ENCODE measurements around the gene UBE3C. TPM values are rescaled to one million over a fixed set of nuclear protein-coding genes. Genes with fewer than 3 reads are reported as not detected.

The UBE3C gene
- total RNA-seq, 4 donors from 2014 or later = 55.5 to 76.1 (median 60.4) TPM

DNA sequence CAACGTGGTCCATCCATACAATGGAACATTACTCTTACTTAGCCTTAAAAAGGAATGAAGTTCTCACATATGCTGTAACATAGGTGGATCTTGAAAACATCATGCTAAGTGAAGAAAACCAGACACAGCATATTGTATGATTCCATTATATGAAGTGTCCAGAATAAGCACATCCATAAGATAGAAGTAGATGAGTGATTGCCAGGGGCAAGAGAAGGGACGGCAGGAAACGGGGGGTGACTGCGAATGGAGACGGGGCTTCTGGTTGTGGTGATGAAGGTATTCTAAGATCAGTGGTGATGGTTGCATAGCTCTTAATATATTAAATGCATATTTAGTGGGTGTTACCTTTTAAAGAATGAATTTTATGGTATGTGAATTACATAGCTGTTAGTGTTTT is 29.8 kb downstream of the UBE3C start:
- intact Hi-C loops (cut with DNase I; ENCODE audit: low total_unique reads) = no loop called here
- TF ChIP-seq, protein P1, sequence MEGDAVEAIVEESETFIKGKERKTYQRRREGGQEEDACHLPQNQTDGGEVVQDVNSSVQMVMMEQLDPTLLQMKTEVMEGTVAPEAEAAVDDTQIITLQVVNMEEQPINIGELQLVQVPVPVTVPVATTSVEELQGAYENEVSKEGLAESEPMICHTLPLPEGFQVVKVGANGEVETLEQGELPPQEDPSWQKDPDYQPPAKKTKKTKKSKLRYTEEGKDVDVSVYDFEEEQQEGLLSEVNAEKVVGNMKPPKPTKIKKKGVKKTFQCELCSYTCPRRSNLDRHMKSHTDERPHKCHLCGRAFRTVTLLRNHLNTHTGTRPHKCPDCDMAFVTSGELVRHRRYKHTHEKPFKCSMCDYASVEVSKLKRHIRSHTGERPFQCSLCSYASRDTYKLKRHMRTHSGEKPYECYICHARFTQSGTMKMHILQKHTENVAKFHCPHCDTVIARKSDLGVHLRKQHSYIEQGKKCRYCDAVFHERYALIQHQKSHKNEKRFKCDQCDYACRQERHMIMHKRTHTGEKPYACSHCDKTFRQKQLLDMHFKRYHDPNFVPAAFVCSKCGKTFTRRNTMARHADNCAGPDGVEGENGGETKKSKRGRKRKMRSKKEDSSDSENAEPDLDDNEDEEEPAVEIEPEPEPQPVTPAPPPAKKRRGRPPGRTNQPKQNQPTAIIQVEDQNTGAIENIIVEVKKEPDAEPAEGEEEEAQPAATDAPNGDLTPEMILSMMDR (IDR thresholded peaks at IDR 0.05) = no peak
- no peak for TF ChIP-seq POLR2A (IDR thresholded peaks at IDR 0.05)
- DNase-seq (ENCODE audit: low spot score in 2 of 2) = no peak
- H3K4me3 ChIP-seq (ENCODE audit: low read depth, poor library complexity, severe bottlenecking) = no peak overlapping the region
- 94 to 96% methylated on average over 5 of the region's 5 CpGs for WGBS, 2 donors

DNA sequence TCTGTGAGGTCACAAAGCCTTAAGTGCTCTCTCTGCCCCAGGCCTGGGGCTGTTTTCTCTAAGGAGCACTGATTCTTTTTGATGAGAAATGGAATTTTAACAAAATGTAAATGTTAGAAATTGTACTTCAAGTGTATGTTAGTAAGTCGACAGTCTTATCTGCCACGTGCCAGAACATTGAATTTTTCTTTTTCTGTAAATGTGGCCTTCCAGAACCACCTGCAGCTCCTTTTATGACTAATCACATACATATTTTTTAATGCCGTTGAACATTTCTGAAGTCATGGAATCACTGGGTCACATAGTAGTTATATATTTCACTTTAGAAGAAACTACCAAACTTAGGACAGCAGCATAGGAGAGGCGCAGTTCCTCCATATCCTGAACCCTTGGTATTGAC is 38.0 kb downstream of the UBE3C start:
- TF ChIP-seq, protein P1 (IDR thresholded peaks at IDR 0.05) = no peak
- TF ChIP-seq POLR2A (IDR thresholded peaks at IDR 0.05) = no peak
- intact Hi-C loops (cut with DNase I; ENCODE audit: low total_unique reads) = no loop called here

DNA sequence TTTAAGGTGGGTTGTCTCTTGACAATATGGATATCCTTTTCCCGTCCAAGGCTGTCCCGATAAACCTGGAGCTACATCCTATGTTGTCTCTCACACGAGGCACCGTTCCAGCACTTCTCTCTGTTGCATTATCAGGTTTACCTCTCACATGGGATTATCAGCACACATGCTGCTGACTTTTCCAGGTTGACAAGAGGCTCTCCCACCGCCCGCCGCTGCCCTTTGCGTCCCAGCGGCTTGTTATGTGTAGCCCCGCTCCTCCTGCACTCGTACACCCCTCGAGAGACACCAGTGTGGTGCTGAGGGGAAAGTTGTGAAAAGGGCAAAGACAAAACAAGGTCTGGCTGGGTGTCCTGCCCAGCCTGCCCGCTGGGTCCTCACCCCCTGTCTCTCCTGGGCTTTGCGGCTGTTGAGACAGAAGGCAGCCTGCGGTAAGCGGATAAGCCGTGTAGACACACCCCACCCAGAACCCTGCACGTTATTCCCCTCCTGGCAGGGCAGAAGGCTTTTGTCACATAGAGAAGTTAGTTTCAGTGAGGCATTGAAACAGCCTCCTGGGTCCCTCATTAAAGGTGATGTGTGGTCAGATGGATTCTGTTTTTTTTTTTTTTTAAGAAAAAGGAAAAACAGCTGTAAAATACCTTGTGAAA is 38.7 kb downstream of the UBE3C start:
- no peak overlapping the region for H3K4me3 ChIP-seq (ENCODE audit: low read depth, poor library complexity, severe bottlenecking)
- WGBS, 2 donors = 87 to 90% methylated on average over 18 of the region's 18 CpGs
- no peak for TF ChIP-seq POLR2A (IDR thresholded peaks at IDR 0.05)
- TF ChIP-seq, protein P1 (IDR thresholded peaks at IDR 0.05) = no peak
- intact Hi-C loops (cut with DNase I; ENCODE audit: low total_unique reads) = no loop called here
- no peak for DNase-seq (ENCODE audit: low spot score in 2 of 2)

More for the DNA sequence above, 38.0 kb downstream of the UBE3C start:
- DNase-seq (ENCODE audit: low spot score in 2 of 2) = no peak
- no peak overlapping the region for H3K4me3 ChIP-seq (ENCODE audit: low read depth, poor library complexity, severe bottlenecking)
- WGBS, 2 donors = 92 to 94% methylated on average over 4 of the region's 4 CpGs

DNA sequence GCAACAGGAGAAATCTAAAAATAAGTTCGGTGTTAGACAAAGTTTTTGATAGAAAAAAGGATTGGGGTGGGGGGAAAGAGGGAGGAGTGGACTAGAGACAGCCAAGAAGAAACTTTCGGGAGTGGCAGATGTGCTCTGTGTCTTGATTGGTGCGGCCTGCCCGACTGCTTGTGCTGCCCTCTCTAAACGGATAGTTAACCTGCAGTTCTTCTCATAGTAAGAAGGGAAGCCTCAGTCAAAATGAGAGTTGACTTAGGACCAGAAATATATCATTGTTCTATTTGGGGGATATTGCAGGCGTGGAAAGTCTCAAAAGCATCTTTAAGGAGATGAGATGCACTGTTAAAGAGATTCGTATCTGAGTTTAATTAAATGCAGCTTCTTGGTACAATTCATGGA is 39.3 kb downstream of the UBE3C start:
- TF ChIP-seq, protein P1 (IDR thresholded peaks at IDR 0.05) = no peak
- no peak for TF ChIP-seq POLR2A (IDR thresholded peaks at IDR 0.05)
- intact Hi-C loops (cut with DNase I; ENCODE audit: low total_unique reads) = no loop called here
- H3K4me3 ChIP-seq (ENCODE audit: low read depth, poor library complexity, severe bottlenecking) = no peak overlapping the region
- DNase-seq (ENCODE audit: low spot score in 2 of 2) = no peak
- 73 to 88% methylated on average over 7 of the region's 7 CpGs for WGBS, 2 donors

DNA sequence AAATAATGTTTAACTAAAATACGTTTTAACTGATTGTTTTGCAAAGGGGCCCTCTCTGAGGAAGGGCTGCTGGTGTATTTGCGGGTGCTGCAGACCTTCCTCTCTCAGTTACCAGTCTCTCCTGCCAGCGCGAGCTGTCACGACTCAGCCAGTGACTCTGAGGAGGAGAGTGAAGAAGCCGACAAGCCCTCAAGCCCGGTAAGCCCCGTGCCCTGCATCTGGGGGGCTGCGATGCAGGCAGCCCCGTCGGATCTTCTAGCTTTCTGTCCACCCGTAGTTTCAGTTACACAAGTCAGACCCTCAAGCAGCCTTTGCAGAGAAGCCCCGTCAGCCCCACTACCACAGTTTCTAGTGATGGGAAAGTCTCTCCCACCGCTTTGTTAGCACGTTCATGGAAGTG is 45.1 kb downstream of the UBE3C start:
- no peak for TF ChIP-seq POLR2A (IDR thresholded peaks at IDR 0.05)
- TF ChIP-seq, protein P1 (IDR thresholded peaks at IDR 0.05) = no peak
- 92 to 95% methylated on average over 15 of the region's 15 CpGs for WGBS, 2 donors
- intact Hi-C loops (cut with DNase I; ENCODE audit: low total_unique reads) = no loop called here
- H3K4me3 ChIP-seq (ENCODE audit: low read depth, poor library complexity, severe bottlenecking) = no peak overlapping the region
- DNase-seq (ENCODE audit: low spot score in 2 of 2) = no peak

Data from lower leg skin (tissue), 4 donors.